ENCODE results near the gene MISP3. TPM values are rescaled to one million over a fixed set of nuclear protein-coding genes. Genes with fewer than 3 reads are reported as not detected.

The MISP3 gene
- total and polyA plus RNA-seq, 2 of the 8 experiments (the other 6 are each of a cell fraction or from before 2014, with no cell fraction given): 0.74 to 1.4 TPM

DNA sequence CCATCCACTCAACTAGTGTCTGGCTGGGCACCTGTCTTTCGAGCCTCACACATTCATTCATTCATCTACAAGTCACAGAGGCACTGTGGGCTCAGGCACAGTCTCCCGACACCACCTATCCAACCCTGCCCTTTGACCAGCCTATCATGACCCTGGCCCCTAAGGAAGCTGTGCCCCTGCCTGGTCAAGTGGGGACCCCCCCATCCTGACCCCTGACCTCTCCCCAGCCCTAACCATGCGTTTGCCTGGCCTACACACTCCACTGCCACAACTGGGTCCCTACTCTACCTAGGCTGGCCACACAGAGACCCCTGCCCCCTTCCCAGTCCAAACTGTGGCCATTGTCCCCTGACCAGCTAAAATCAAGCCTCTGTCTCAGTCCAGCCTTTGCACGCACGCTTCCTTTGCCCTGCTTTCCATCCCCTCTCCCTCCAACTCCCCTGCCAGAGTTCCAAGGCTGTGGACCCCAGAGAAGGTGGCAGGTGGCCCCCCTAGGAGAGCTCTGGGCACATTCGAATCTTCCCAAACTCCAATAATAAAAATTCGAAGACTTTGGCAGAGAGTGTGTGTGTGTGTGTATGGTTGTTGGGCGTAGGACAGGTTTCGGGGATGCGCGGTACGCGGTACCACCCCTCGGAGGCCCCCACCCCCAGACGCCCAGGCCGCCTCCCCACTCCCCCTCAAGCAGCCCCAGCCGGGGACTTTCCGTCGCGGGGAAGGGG lies 41.4 kb upstream of the MISP3 start:
- Histone ChIP-seq H3K4ac (replicated peaks; ENCODE audit: insufficient read length, low read depth, low read length) (peak overlapping the region; percentile 84), H3K23me2 (ENCODE audit: low read depth, low read length) (peaks cover 8% of the 10 kb centered on the region; the same call in 1 of the 2 replicates), H2BK15ac (ENCODE audit: low read length) (0 out of 2 replicates have a peak overlapping the region, but pooled peaks have one; percentile 12), H3K14ac (ENCODE audit: insufficient read length) (no peak overlapping the region), H3K9me3 (ENCODE audit: insufficient read depth in 2 of 2, low read depth in 1 of 2, low read length in 1 of 2) (no peaks in the 10 kb centered on the region), H3K4me2 (ENCODE audit: insufficient read depth in 1 of 2, low read depth in 2 of 2, low read length in 2 of 2) (peak overlapping the region; percentile 21 to 85), H3K23ac (ENCODE audit: insufficient read length) (no peak overlapping the region), H3K79me1 (ENCODE audit: low read depth, low read length) (no peaks in the 10 kb centered on the region), H3K4me1 (replicated peaks in 1 of 4; ENCODE audit: control insufficient read depth in 3 of 4, insufficient read depth in 4 of 4, low read length in 3 of 4) (peaks cover 0 to 9% (median 3%) of the 10 kb centered on the region in 4 experiments; a peak in 6 of 7 replicates), H3K56ac (replicated peaks; ENCODE audit: insufficient read length, low read depth, low read length) (no peak overlapping the region), H4K20me1 (replicated peaks in 1 of 2; ENCODE audit: control insufficient read depth in 1 of 2, insufficient read depth in 2 of 2, low read length in 2 of 2) (no peaks in the 10 kb centered on the region), H4K5ac (ENCODE audit: insufficient read length, low read depth, low read length) (peak overlapping the region; percentile 42), H4K8ac (ENCODE audit: extremely low read depth, insufficient read depth, low read length) (peak overlapping the region; percentile 85), H4K91ac (replicated peaks; ENCODE audit: insufficient read length, low read length) (peak overlapping the region; percentile 89), H3K79me2 (ENCODE audit: control insufficient read depth in 1 of 2, insufficient read depth in 2 of 2, low read length in 2 of 2) (no peaks in the 10 kb centered on the region), H3K36me3 (ENCODE audit: control insufficient read depth in 2 of 4, insufficient read depth in 4 of 4, low read length in 3 of 4) (no peaks in the 10 kb centered on the region), H2BK120ac (replicated peaks; ENCODE audit: low read depth, low read length) (peak overlapping the region; percentile 72), H3K27ac (ENCODE audit: low read depth, low read length) (no peak overlapping the region), H2BK20ac (ENCODE audit: low read length) (0 out of 2 replicates have a peak overlapping the region, but pooled peaks have one; percentile 32), H3K4me3 (ENCODE audit: extremely low read depth in 1 of 4, insufficient read depth in 2 of 4, low read depth in 3 of 4, low read length in 4 of 4) (peak overlapping the region; percentile 58 to 78 (median 68); a peak in 6 of 8 replicates), H3K18ac (ENCODE audit: extremely low read depth, low read length) (peak overlapping the region; percentile 71; the same call in 1 of the 2 replicates), H2BK5ac (ENCODE audit: low read depth, low read length) (peak overlapping the region; percentile 77; the same call in 1 of the 2 replicates), H2AK5ac (ENCODE audit: low read depth, low read length) (no peak overlapping the region), H2AFZ (ENCODE audit: low read length) (peak overlapping the region; percentile 84; the same call in 1 of the 2 replicates), H3K27me3 (replicated peaks in 1 of 4; ENCODE audit: control insufficient read depth in 3 of 4, extremely low read depth in 1 of 4, insufficient read depth in 3 of 4, low read length in 3 of 4) (peaks cover 0 to 12% (median 9%) of the 10 kb centered on the region in 4 experiments; a peak in 5 of 7 replicates), H2BK12ac (ENCODE audit: low read depth, low read length) (peak overlapping the region; percentile 68; the same call in 1 of the 2 replicates), H3K9ac (replicated peaks in 1 of 4; ENCODE audit: extremely low read depth in 1 of 4, low read depth in 3 of 4, low read length in 3 of 4) (peak overlapping the region in 1 of 4 experiments; percentile 70; a peak in 1 of 7 replicates)
- ChIA-PET POLR2A (ENCODE audit: partially characterized antibody) (interaction anchor here (0.7 to 2.2 kb wide), 11 partner anchors 8 to 152 kb away, joined by 3 to 12 read pairs (median 4); partner anchors contain the start of genes DCAF15 and RFX1), CTCF (ENCODE audit: partially characterized antibody) (interaction anchor here (0.8 to 4.8 kb wide), 35 partner anchors 9 to 269 kb away, joined by 3 to 39 read pairs (median 6); partner anchors contain the start of genes DCAF15 and MISP3)
- no peak for FAIRE-seq
- WGBS, 2 experiments (ENCODE audit: extremely low coverage in 1 of 2, insufficient coverage in 1 of 2, insufficient read length in 1 of 2, insufficient replicate concordance in 2 of 2, low coverage in 1 of 2, low lambda C conversion rate in 2 of 2, missing lambda C conversion rate in 1 of 2): 32% methylated on average over 10 of the region's 20 CpGs; no CpG with 5 or more reads in 1 of the 2 experiments
- DNase-seq (ENCODE audit: low read depth in 1 of 2, low spot score in 2 of 2): no peak
- TF ChIP-seq ASH2L (IDR thresholded peaks at IDR 0.05; ENCODE audit: low read length) (no peak), RXRA (IDR thresholded peaks at IDR 0.05; ENCODE audit: insufficient read depth, low read depth, low read length) (no peak), EP300 (IDR thresholded peaks at IDR 0.05; ENCODE audit: borderline replicate concordance in 1 of 2, low read depth in 2 of 2, low read length in 2 of 2) (no peak)
